CD4-positive, alpha-beta T cell (primary cell): ENCODE results near the gene UBALD2. TPM values are rescaled to one million over a fixed set of nuclear protein-coding genes. Genes with fewer than 3 reads are reported as not detected.
A peak's percentile ranks its signal among the peaks of the same experiment; 100 is the strongest.

ENCODE experiments used
- ATAC-seq: fragments of 200-7000 bp; cut with Tn5 transposase; one replicate; pipeline ENCODE4 v1.10.0; 2022; ENCODE audit warnings: mild to moderate bottlenecking; ENCODE audit not compliant: poor library complexity
- CTCF ChIA-PET: fragments of 350-600 bp; sonication (Branson Sonifier 250); formaldehyde crosslinking; loops from one replicate; lab custom pipeline; 2021; ENCODE audit warnings: antibody characterized with exemption, inconsistent platforms; lab: Charles Lee
- POLR2A ChIA-PET: fragments of 350-600 bp; sonication (Branson Sonifier 250); formaldehyde crosslinking; loops from one replicate; lab custom pipeline; 2021; ENCODE audit warnings: antibody characterized with exemption, inconsistent platforms; lab: Charles Lee
- DNase-seq, 14 experiments: peaks; one replicate each; pipeline ENCODE4 v3.0.0-alpha.2; 2013 to 2020; ENCODE audit warnings: mixed read lengths in 2 of 14
- H3K27ac ChIP-seq, 2 donors: one replicate each; pipeline versions ENCODE4 v1.5.1 to v1.7.0; 2013; ENCODE audit warnings: low read length in 2 of 2, low read depth in 1 of 2, mild to moderate bottlenecking in 1 of 2
- H3K27me3 ChIP-seq, 2 experiments: 1 replicate in 1 of 2; 2 replicates in 1 of 2; pipeline versions ENCODE4 v1.6.1 to v1.7.0; 2013; ENCODE audit warnings: low read length in 2 of 2, control low read depth in 1 of 2, mild to moderate bottlenecking in 1 of 2, moderate library complexity in 1 of 2; ENCODE audit not compliant: insufficient read depth in 2 of 2, control insufficient read depth in 1 of 2
- H3K36me3 ChIP-seq: one replicate; pipeline ENCODE4 v1.6.1; 2013; ENCODE audit warnings: low read length, control low read depth; ENCODE audit not compliant: insufficient read depth
- H3K4me1 ChIP-seq: one replicate; pipeline ENCODE4 v1.6.1; 2013; ENCODE audit warnings: low read length, control low read depth; ENCODE audit not compliant: insufficient read depth
- H3K4me3 ChIP-seq: one replicate; pipeline ENCODE4 v1.5.1; 2013; ENCODE audit warnings: mild to moderate bottlenecking, low read length, moderate library complexity
- H3K9me3 ChIP-seq, 2 experiments: 1 replicate in 1 of 2; 2 replicates in 1 of 2; pipeline versions ENCODE4 v1.6.1 to v1.7.0; 2013; ENCODE audit warnings: low read length in 2 of 2, mild to moderate bottlenecking in 2 of 2, control low read depth in 1 of 2, moderate library complexity in 1 of 2; ENCODE audit not compliant: control insufficient read depth in 1 of 2, insufficient read depth in 1 of 2
- H3K27ac Mint-ChIP-seq: one replicate; pipeline ENCODE4 v1.8.0; 2020; ENCODE audit warnings: mixed read lengths
- H3K27me3 Mint-ChIP-seq: one replicate; pipeline ENCODE4 v1.8.0; 2021; ENCODE audit warnings: mixed read lengths
- H3K36me3 Mint-ChIP-seq: one replicate; pipeline ENCODE4 v1.8.0; 2021; ENCODE audit warnings: low read depth, mixed read lengths
- H3K4me1 Mint-ChIP-seq: one replicate; pipeline ENCODE4 v1.8.0; 2021; ENCODE audit warnings: low read depth, mixed read lengths
- H3K4me3 Mint-ChIP-seq: one replicate; pipeline ENCODE4 v1.8.0; 2020; ENCODE audit warnings: mild to moderate bottlenecking, mixed read lengths
- H3K9me3 Mint-ChIP-seq: one replicate; pipeline ENCODE4 v1.8.0; 2020; ENCODE audit warnings: mixed read lengths
- CTCF ChIP-seq: fragments of 200-600 bp; IDR thresholded peaks from one replicate; pipeline ENCODE4 v1.8.0; 2022; ENCODE audit warnings: antibody characterized with exemption, mild to moderate bottlenecking
- intact Hi-C, 2 experiments: fragments of 100-400 bp; cut with DNase I in 1 of 2; cut with micrococcal nuclease in 1 of 2; formaldehyde crosslinking; loops; one replicate each; pipeline versions ENCODE4 v1.15.1 to v1.9.0; 2023 to 2025; cut with DNase I, micrococcal nuclease
- total RNA-seq, 174 experiments: library from RNA in 2 of 174; stranded (reverse) in 2 of 174; gene quantifications; one replicate each; pipeline ENCODE4 v1.2.3 and lab custom pipeline; 2021 to 2026

Gene UBALD2
- total RNA-seq, 2 experiments from 2014 or later: 253 to 265 TPM

GRCh38 chr17:76274112-76274956 is 9.2 kb downstream of the UBALD2 start:
- Mint-ChIP-seq H3K4me3 (peak overlapping the region; percentile 58), H3K27me3 (no peaks in the 10 kb centered on the region), H3K4me1 (peaks cover 47% of the 10 kb centered on the region), H3K27ac (peak overlapping the region; percentile 79), H3K36me3 (peaks cover 21% of the 10 kb centered on the region), H3K9me3 (no peaks in the 10 kb centered on the region)
- H3K9me3 ChIP-seq: no peaks in the 10 kb centered on the region
- intact Hi-C loops: no loop called here
- no peak for TF ChIP-seq CTCF
- H3K36me3 ChIP-seq: peaks cover 22% of the 10 kb centered on the region
- ChIA-PET CTCF (interaction anchor here (1.2 to 3.1 kb wide), 3 partner anchors 92 to 153 kb away, joined by 6 to 25 read pairs (median 7); no protein-coding TSS in a partner anchor), POLR2A (interaction anchor here (0.8 to 14.0 kb wide), 16 partner anchors 10 to 419 kb away, joined by 3 to 394 read pairs (median 6); partner anchors contain the start of genes EXOC7, FOXJ1, RNF157 and SPHK1)
- ATAC-seq (no peak), DNase-seq (no peak)
- H3K4me1 ChIP-seq: peaks cover 74% of the 10 kb centered on the region
- H3K27me3 ChIP-seq: no peaks in the 10 kb centered on the region
- H3K27ac ChIP-seq: no peak overlapping the region
- H3K4me3 ChIP-seq: no peak overlapping the region

- peaks cover 42% of the 10 kb centered on the region for H3K4me1 Mint-ChIP-seq
- peaks cover 67% of the 10 kb centered on the region for H3K4me1 ChIP-seq
- H3K27ac ChIP-seq: no peak overlapping the region
- H3K27me3 Mint-ChIP-seq: no peaks in the 10 kb centered on the region
- intact Hi-C loops: loop anchor here in 1 of 2 experiments (5.0 kb wide), 1 partner anchor 368 kb away; no protein-coding TSS in a partner anchor
- ChIA-PET CTCF (interaction anchor here (2.0 to 3.1 kb wide), 2 partner anchors 96 to 154 kb away, joined by 6 to 25 read pairs; no protein-coding TSS in a partner anchor), POLR2A (interaction anchor here (0.6 to 14.0 kb wide), 7 partner anchors 11 to 938 kb away, joined by 3 to 394 read pairs (median 17); partner anchors contain the start of genes RNF157 and UBALD2)
- no peak for DNase-seq
- no peak for ATAC-seq
- H3K4me3 Mint-ChIP-seq: no peak overlapping the region
- H3K4me3 ChIP-seq: no peak overlapping the region
- TF ChIP-seq CTCF: no peak
- no peaks in the 10 kb centered on the region for H3K27me3 ChIP-seq
- H3K9me3 ChIP-seq: no peaks in the 10 kb centered on the region
- H3K27ac Mint-ChIP-seq: peak overlapping the region; percentile 79
- no peaks in the 10 kb centered on the region for H3K9me3 Mint-ChIP-seq
- peaks cover 11% of the 10 kb centered on the region for H3K36me3 ChIP-seq
- H3K36me3 Mint-ChIP-seq: peaks cover 13% of the 10 kb centered on the region
These were observed 10.4 kb downstream of the UBALD2 start for GRCh38 chr17:76275382-76276068.

- peak in 1 of 14 experiments; percentile 48 for DNase-seq
- ChIA-PET CTCF (interaction anchor here (3.1 kb wide), 1 partner anchor 155 kb away, joined by 25 read pairs; no protein-coding TSS in a partner anchor), POLR2A (interaction anchor here (1.5 to 4.2 kb wide), 2 partner anchors 11 to 96 kb away, joined by 6 to 28 read pairs; partner anchors contain the start of gene UBALD2)
- Mint-ChIP-seq H3K4me3 (no peak overlapping the region), H3K36me3 (peaks cover 9% of the 10 kb centered on the region), H3K27me3 (no peaks in the 10 kb centered on the region), H3K4me1 (peaks cover 37% of the 10 kb centered on the region), H3K9me3 (no peaks in the 10 kb centered on the region), H3K27ac (no peak overlapping the region)
- Histone ChIP-seq H3K27me3 (no peaks in the 10 kb centered on the region), H3K27ac (no peak overlapping the region), H3K4me3 (no peak overlapping the region), H3K36me3 (peaks cover 5% of the 10 kb centered on the region), H3K9me3 (no peaks in the 10 kb centered on the region), H3K4me1 (peaks cover 62% of the 10 kb centered on the region)
- intact Hi-C loops: loop anchor here in 1 of 2 experiments (5.0 kb wide), 1 partner anchor 369 kb away; no protein-coding TSS in a partner anchor
- no peak for TF ChIP-seq CTCF
- no peak for ATAC-seq
These were observed 10.9 kb downstream of the UBALD2 start for GRCh38 chr17:76276069-76276431.
